HG02970 (cell line): Measurements from ENCODE around the gene ZNF726.
A peak's percentile ranks its signal among the peaks of the same experiment; 100 is the strongest.
"Not testable (repeated sequence)": the region's sequence is repeated elsewhere in the genome, so short reads cannot be mapped to it uniquely, and the experiment has no call there.

Experiments used
- ATAC-seq: cut with Tn5 transposase; IDR thresholded peaks from one replicate; pipeline ENCODE4 v1.9.1; 2021; ENCODE audit warnings: mild to moderate bottlenecking, moderate library complexity, moderate number of reproducible peaks; ENCODE audit not compliant: unreplicated experiment, low FRiP score

Gene ZNF726

GRCh38 chr19:23914402-23915286 lies at the start of gene ZNF726:
TSS of gene ZNF726 (plus strand) at chr19:23914886. CDS start at chr19:23914995, 109 bp downstream.
- ATAC-seq: peak; percentile 97

- ATAC-seq: no peak
Measured at GRCh38 chr19:23867895-23868294, 46.8 kb upstream of the ZNF726 start.

GRCh38 chr19:23868630-23869029 lies 46.1 kb upstream of the ZNF726 start:
- ATAC-seq: no peak

GRCh38 chr19:23872282-23872919 lies 42.3 kb upstream of the ZNF726 start:
- no peak for ATAC-seq

GRCh38 chr19:23876261-23876660 lies 38.4 kb upstream of the ZNF726 start:
- no peak for ATAC-seq

- ATAC-seq: not testable (repeated sequence)
Measured at GRCh38 chr19:23876756-23877155, 37.9 kb upstream of the ZNF726 start.

- no peak for ATAC-seq
Measured at GRCh38 chr19:23882493-23882892, 32.2 kb upstream of the ZNF726 start.

- ATAC-seq: no peak
Measured at GRCh38 chr19:23884363-23884762, 30.3 kb upstream of the ZNF726 start.

GRCh38 chr19:23887642-23888041 lies 27.0 kb upstream of the ZNF726 start:
- no peak for ATAC-seq

- ATAC-seq: not testable (repeated sequence)
Measured at GRCh38 chr19:23896096-23896495, 18.6 kb upstream of the ZNF726 start.

- no peak for ATAC-seq
Measured at GRCh38 chr19:23896912-23897311, 17.8 kb upstream of the ZNF726 start.

GRCh38 chr19:23901360-23901759 lies 13.3 kb upstream of the ZNF726 start:
- ATAC-seq: no peak

- ATAC-seq: no peak
Measured at GRCh38 chr19:23904406-23904805, 10.3 kb upstream of the ZNF726 start.

GRCh38 chr19:23905771-23906170 lies 8.9 kb upstream of the ZNF726 start:
- ATAC-seq: no peak

GRCh38 chr19:23906835-23907234 lies 7.9 kb upstream of the ZNF726 start:
- ATAC-seq: no peak

GRCh38 chr19:23908165-23908564 lies 6.5 kb upstream of the ZNF726 start:
- no peak for ATAC-seq

GRCh38 chr19:23909222-23909621 lies 5.5 kb upstream of the ZNF726 start:
- ATAC-seq: no peak

GRCh38 chr19:23913931-23914330 lies 755 bp upstream of the ZNF726 start:
- no peak for ATAC-seq

GRCh38 chr19:23916991-23917390 lies 2.3 kb downstream of the ZNF726 start:
- ATAC-seq: no peak

- ATAC-seq: no peak
Measured at GRCh38 chr19:23917856-23918255, 3.2 kb downstream of the ZNF726 start.

- no peak for ATAC-seq
Measured at GRCh38 chr19:23925285-23925684, 10.6 kb downstream of the ZNF726 start.

GRCh38 chr19:23932878-23933277 lies 18.2 kb downstream of the ZNF726 start:
- no peak for ATAC-seq
